PC-3 (cell line): ENCODE data around the gene LRPAP1.

ENCODE experiments used
- CTCF ChIP-seq: fragments of 300-600 bp; sonication (generic); conservative IDR thresholded peaks from 2 replicates; pipeline ENCODE4 v1.5.1; 2017; ENCODE audit warnings: antibody characterized with exemption, low read depth, mild to moderate bottlenecking, low read length
- EZH2 ChIP-seq: fragments of 300-600 bp; sonication (generic); IDR thresholded peaks from one replicate; pipeline ENCODE4 v1.6.1; 2017; ENCODE audit warnings: antibody characterized with exemption, mild to moderate bottlenecking, low read length; ENCODE audit not compliant: unreplicated experiment

GRCh38 chr4:3511187-3511586 is 21.0 kb downstream of the LRPAP1 start:
- TF ChIP-seq EZH2 (no peak), CTCF (no peak)
